HFF-Myc (cell line): ENCODE data around the gene WDR62.

ENCODE experiments used
- DNase-seq: peaks from one replicate; pipeline ENCODE4 v3.0.0-alpha.2; 2011; ENCODE audit warnings: low read depth; ENCODE audit errors: extremely low read depth
- H3K4me3 ChIP-seq: replicated peaks from 2 replicates; pipeline ENCODE4 v1.5.1; 2011; ENCODE audit warnings: low read depth, mild to moderate bottlenecking, control low read depth, low read length
- TF ChIP-seq, protein P1 (sequence below): IDR thresholded peaks from 2 replicates; pipeline ENCODE4 v1.5.1; 2012; ENCODE audit warnings: mild to moderate bottlenecking, low read depth, low read length, control low read depth; ENCODE audit errors: missing control alignments

WDR62 gene

DNA sequence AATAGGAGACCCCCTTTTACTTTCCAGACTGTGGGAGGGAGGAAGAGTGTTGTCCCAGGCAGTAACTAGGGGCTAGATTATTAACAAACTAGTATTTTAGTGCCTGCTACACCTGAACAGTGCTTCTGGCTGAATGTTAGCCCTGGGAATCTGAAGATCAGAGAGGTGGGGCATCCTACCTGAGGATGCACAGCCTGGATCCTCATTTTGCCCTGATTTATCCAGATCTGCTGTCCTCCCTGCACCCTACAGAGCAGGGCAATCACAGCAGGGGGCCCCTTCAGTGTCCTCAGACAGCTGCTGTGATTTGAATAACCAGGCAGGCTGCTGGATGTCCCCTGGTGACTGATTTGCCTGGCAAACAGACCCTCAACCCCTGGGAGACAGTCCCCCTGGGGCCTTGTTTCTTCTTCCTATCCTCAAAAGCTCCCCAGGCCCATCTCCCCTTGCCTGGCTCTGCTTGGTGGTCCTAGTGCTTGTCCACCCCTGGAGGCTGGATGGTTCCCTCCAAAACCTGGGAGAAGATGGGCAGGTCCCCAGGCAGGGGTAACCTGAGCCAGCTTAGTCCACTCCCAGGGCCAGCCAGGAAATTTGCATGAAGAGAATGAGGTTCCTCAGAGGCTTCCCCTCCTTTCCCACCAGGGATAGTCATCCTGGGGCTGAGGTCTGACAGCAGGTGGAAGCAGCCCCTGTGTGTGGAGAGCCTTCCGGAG lies 55.9 kb downstream of the WDR62 start, which contains the start of gene OVOL3:
OVOL3 (plus strand) TSS at position 657 of the 713 bp plus-strand sequence. CDS start 60 bp downstream, outside the sequence.
- no peak within 1 kb of the TSS for H3K4me3 ChIP-seq
- DNase-seq: no peak
- TF ChIP-seq, protein P1, sequence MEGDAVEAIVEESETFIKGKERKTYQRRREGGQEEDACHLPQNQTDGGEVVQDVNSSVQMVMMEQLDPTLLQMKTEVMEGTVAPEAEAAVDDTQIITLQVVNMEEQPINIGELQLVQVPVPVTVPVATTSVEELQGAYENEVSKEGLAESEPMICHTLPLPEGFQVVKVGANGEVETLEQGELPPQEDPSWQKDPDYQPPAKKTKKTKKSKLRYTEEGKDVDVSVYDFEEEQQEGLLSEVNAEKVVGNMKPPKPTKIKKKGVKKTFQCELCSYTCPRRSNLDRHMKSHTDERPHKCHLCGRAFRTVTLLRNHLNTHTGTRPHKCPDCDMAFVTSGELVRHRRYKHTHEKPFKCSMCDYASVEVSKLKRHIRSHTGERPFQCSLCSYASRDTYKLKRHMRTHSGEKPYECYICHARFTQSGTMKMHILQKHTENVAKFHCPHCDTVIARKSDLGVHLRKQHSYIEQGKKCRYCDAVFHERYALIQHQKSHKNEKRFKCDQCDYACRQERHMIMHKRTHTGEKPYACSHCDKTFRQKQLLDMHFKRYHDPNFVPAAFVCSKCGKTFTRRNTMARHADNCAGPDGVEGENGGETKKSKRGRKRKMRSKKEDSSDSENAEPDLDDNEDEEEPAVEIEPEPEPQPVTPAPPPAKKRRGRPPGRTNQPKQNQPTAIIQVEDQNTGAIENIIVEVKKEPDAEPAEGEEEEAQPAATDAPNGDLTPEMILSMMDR: no peak

DNA sequence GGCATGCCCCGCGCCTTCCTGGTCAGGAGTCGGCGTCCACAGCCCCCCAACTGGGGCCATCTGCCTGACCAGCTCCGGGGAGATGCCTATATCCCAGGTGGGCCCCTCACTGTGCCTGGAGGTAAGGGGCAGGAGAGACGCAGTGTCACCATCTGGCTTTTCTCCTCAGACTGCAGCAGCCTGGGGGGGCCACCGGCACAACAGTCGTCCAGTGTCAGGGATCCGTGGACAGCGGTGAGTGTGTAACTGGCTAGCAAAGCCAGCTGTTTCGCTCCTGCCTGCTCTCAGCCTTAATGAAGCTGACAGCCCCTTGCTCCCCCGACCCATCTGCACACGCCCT lies 56.5 kb downstream of the WDR62 start:
- DNase-seq: no peak
- TF ChIP-seq, protein P1: no peak
- H3K4me3 ChIP-seq: no peak overlapping the region

DNA sequence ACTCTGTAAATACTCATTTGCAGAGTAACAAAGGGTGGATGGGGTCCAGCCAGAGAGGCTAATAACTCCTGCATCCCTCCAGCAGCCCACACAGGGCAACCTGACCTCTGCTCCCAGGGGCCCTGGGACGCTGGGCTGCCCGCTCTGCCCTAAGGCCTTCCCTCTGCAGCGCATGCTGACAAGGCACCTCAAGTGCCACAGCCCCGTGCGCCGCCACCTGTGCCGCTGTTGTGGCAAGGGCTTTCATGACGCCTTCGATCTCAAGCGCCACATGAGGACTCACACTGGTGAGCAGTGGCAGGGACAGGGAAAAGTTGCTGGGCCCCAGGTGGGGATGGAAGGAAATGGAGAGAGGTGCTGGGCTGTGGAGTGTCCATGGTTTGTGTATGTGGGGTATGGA lies 58.0 kb downstream of the WDR62 start:
- H3K4me3 ChIP-seq: no peak overlapping the region
- TF ChIP-seq, protein P1: no peak
- no peak for DNase-seq

DNA sequence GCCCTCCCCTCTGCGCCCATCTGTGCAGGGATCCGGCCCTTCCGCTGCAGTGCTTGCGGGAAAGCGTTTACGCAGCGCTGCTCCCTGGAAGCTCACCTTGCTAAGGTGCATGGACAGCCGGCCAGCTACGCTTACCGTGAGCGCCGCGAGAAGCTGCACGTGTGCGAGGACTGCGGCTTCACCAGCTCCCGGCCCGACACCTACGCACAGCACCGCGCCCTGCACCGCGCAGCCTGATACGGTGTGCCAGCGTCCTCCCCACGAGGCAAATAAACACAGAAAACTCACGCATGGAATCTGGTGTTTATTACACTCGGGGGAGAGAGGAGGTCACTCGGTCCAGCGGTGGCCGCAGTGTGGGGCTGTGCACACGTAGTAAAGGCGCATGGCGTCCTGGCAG lies 58.7 kb downstream of the WDR62 start:
- no peak for DNase-seq
- TF ChIP-seq, protein P1: no peak
- peak overlapping the region; percentile 91 for H3K4me3 ChIP-seq

DNA sequence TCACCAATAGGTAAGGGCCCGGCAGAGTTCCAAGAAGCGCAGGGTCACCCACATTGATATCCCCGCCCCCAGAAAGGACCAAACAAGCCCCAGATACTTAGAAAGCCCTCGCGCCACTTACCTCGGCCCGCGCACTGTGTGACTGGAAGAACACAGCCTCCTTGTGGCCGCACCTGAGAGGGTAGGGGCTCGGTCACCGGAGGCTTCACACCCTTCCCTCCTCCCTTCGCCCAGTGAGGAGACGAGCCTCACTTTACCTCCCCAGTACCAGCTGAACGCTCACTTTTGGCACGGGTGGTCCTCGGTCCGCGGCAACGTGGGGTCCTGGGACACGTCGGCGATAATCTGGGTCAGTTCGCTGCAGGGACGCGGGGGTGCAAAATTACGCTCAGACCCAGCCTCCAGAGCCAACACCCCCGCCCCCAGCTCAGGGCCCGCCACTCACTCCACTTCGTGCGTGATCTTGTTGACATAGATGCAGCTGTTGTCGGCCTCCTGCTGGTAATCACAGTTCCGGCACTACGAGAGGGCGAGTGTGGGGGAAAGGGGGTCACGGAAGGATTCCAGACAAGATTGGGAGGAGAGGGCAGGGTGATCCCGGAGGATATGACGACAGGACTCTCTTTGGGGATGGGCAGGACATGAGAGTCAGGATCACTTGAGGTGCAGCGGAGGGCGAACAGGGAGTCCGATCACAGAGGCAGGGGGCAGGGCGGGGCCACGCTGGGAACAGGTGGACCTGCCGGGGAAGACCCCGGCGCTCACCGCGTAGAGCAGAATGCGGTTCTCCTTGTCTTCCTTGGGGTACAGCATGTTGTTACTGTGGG lies 59.4 kb downstream of the WDR62 start:
- TF ChIP-seq, protein P1: peak; percentile 2
- DNase-seq: no peak
- H3K4me3 ChIP-seq: peak overlapping the region; percentile 91

DNA sequence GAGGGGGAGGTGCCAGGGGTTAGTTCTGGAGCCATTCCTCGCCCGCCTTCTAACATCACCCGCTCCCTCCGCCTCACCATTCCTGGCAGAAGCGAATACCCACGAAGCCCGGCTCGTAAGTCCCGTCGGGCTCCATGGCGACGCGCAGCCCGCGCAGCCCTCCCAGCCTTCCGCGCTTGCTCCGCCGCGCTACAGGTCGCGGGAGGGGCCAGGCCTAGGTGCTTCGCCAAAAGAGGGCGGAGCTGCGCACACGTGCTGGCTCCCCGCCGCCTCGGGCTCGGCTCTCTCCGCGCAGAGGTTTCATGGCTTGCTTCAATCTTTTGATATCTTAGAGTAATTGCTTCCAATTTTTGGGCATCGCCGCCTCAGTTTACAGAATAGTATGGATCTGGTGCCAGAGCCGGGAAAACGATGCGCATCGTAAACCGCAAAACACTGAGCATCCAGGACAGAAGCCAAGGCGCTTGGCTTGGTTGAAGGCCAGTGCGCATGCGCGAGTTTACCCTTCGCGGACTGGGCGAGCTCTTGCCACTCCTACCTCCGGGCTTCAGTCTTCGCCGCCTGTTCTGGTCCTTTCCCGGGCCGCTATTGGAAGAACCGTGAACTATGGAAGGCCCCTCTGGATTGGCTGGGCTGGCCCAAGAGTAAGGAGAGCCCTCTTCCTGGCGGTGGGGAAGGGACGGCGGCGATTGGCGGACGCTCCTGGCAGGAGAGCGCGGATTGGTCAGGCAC lies 60.2 kb downstream of the WDR62 start, which contains the start of gene POLR2I:
POLR2I (minus strand) TSS at position 155 of the 732 bp plus-strand sequence; CDS start at position 136, 19 bp downstream.
- peak within 1 kb of the TSS; percentile 91 for H3K4me3 ChIP-seq
- TF ChIP-seq, protein P1: no peak
- peak; percentile 99 for DNase-seq
